Left ventricle myocardium inferior (tissue), 1 donor: ENCODE measurements around the gene GPALPP1. TPM values are rescaled to one million over a fixed set of nuclear protein-coding genes. Genes with fewer than 3 reads are reported as not detected.

ENCODE experiments used
- DNase-seq: peaks from one replicate; pipeline ENCODE4 v3.0.0-alpha.2; 2020
- H3K27ac ChIP-seq: fragments of 200-600 bp; replicated peaks from 2 replicates; pipeline ENCODE4 v1.8.0; 2021
- H3K27me3 ChIP-seq: fragments of 200-600 bp; 2 replicates; pipeline ENCODE4 v1.8.0; 2021; ENCODE audit warnings: low read depth
- H3K36me3 ChIP-seq: fragments of 200-600 bp; 2 replicates; pipeline ENCODE4 v1.8.0; 2021
- H3K4me1 ChIP-seq: fragments of 200-600 bp; 2 replicates; pipeline ENCODE4 v1.8.0; 2021
- H3K4me3 ChIP-seq: fragments of 200-600 bp; 2 replicates; pipeline ENCODE4 v1.8.0; 2021; ENCODE audit warnings: mild to moderate bottlenecking, moderate library complexity
- H3K9me3 ChIP-seq: fragments of 200-600 bp; replicated peaks from 2 replicates; pipeline ENCODE4 v1.8.0; 2021
- CTCF ChIP-seq: fragments of 200-600 bp; IDR thresholded peaks from 2 replicates; pipeline ENCODE4 v1.8.0; 2021; ENCODE audit warnings: antibody characterized with exemption, mild to moderate bottlenecking, borderline replicate concordance
- intact Hi-C: fragments of 100-400 bp; cut with micrococcal nuclease; formaldehyde crosslinking; loops from one replicate; pipeline ENCODE4 v1.11.0; 2022
- total RNA-seq: library from RNA; stranded (reverse); fragmentation: NEBNext Ultra II Directional; extraction: Animal tissue kit (Norgen Biotek cat#: 25700); gene quantifications from one replicate; pipeline ENCODE4 v1.2.1, GENCODE V29; 2021
- donor health status: DM: no; HTN: yes; CAD: no; lungs with severe emphysema.

The GPALPP1 gene
- total RNA-seq, 1 donor from 2014 or later, result 10.7 TPM

GRCh38 chr13:45047394-45048310, 58.3 kb downstream of the GPALPP1 start:
- Histone ChIP-seq H3K27ac (peak overlapping the region; percentile 54), H3K27me3 (no peaks in the 10 kb centered on the region), H3K36me3 (no peaks in the 10 kb centered on the region), H3K4me3 (peak overlapping the region; percentile 66), H3K9me3 (no peaks in the 10 kb centered on the region), H3K4me1 (peaks cover 15% of the 10 kb centered on the region)
- intact Hi-C loops, result loop anchor here (5.0 kb wide), 1 partner anchor 260 kb away; no protein-coding TSS in a partner anchor
- DNase-seq, result peak; percentile 66
- TF ChIP-seq CTCF, result peak; percentile 90

GRCh38 chr13:45048890-45049407, 59.6 kb downstream of the GPALPP1 start:
- H3K27ac ChIP-seq, result no peak overlapping the region
- intact Hi-C loops, result loop anchor here (5.0 kb wide), 1 partner anchor 258 kb away; no protein-coding TSS in a partner anchor
- DNase-seq, result no peak
- no peak for TF ChIP-seq CTCF
- H3K36me3 ChIP-seq, result no peaks in the 10 kb centered on the region
- H3K27me3 ChIP-seq, result no peaks in the 10 kb centered on the region
- peaks cover 6% of the 10 kb centered on the region for H3K4me1 ChIP-seq
- no peaks in the 10 kb centered on the region for H3K9me3 ChIP-seq
- no peak overlapping the region for H3K4me3 ChIP-seq

- DNase-seq, result no peak
- Histone ChIP-seq H3K9me3 (no peaks in the 10 kb centered on the region), H3K27ac (no peak overlapping the region), H3K4me1 (peaks cover 6% of the 10 kb centered on the region), H3K4me3 (no peak overlapping the region), H3K27me3 (no peaks in the 10 kb centered on the region), H3K36me3 (no peaks in the 10 kb centered on the region)
- intact Hi-C loops, result loop anchor here (5.0 kb wide), 1 partner anchor 258 kb away; no protein-coding TSS in a partner anchor
- TF ChIP-seq CTCF, result no peak
Measured at GRCh38 chr13:45049478-45049877, 60.1 kb downstream of the GPALPP1 start.

GRCh38 chr13:45051315-45051714, 62.0 kb downstream of the GPALPP1 start:
- Histone ChIP-seq H3K4me1 (peaks cover 18% of the 10 kb centered on the region), H3K9me3 (no peaks in the 10 kb centered on the region), H3K27me3 (no peaks in the 10 kb centered on the region), H3K4me3 (no peak overlapping the region), H3K36me3 (no peaks in the 10 kb centered on the region), H3K27ac (no peak overlapping the region)
- TF ChIP-seq CTCF, result no peak
- DNase-seq, result no peak
- intact Hi-C loops, result no loop called here

GRCh38 chr13:45055198-45055901, 66.0 kb downstream of the GPALPP1 start:
- TF ChIP-seq CTCF, result no peak
- Histone ChIP-seq H3K27ac (peak overlapping the region; percentile 16), H3K36me3 (no peaks in the 10 kb centered on the region), H3K4me1 (peaks cover 15% of the 10 kb centered on the region), H3K9me3 (no peaks in the 10 kb centered on the region), H3K27me3 (no peaks in the 10 kb centered on the region), H3K4me3 (no peak overlapping the region)
- intact Hi-C loops, result no loop called here
- DNase-seq, result no peak
